ENCODE measurements around the gene DNAH2.

DNAH2 gene

GRCh38 chr17:7716901-7717755 is at the start of gene DNAH2:
TSS of gene DNAH2 (plus strand) at chr17:7717744. CDS start at chr17:7719735, 1,991 bp downstream.
- DNase-seq, result peak; percentile 34

GRCh38 chr17:7668482-7668881 is 49.1 kb upstream of the DNAH2 start:
- DNase-seq, result no peak

- peak; percentile 32 for DNase-seq
These were observed 44.3 kb upstream of the DNAH2 start for GRCh38 chr17:7673239-7673638.

GRCh38 chr17:7674934-7675333 is 42.6 kb upstream of the DNAH2 start:
- no peak for DNase-seq

DNA sequence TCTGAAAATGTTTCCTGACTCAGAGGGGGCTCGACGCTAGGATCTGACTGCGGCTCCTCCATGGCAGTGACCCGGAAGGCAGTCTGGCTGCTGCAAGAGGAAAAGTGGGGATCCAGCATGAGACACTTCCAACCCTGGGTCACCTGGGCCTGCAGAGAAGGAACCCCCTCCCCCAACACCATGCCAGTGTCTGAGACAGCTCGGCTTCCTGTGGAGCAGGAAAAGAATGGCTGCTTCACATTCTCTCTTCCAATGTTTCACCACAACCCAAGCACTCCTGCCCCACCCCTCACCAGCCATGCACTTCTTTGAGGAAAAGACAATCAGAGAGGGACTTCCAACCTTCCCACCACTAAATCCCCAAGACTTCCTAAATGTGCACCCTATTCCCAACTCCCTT is 41.0 kb upstream of the DNAH2 start:
- DNase-seq, result no peak

GRCh38 chr17:7677388-7678067 is 40.0 kb upstream of the DNAH2 start:
- no peak for DNase-seq

DNA sequence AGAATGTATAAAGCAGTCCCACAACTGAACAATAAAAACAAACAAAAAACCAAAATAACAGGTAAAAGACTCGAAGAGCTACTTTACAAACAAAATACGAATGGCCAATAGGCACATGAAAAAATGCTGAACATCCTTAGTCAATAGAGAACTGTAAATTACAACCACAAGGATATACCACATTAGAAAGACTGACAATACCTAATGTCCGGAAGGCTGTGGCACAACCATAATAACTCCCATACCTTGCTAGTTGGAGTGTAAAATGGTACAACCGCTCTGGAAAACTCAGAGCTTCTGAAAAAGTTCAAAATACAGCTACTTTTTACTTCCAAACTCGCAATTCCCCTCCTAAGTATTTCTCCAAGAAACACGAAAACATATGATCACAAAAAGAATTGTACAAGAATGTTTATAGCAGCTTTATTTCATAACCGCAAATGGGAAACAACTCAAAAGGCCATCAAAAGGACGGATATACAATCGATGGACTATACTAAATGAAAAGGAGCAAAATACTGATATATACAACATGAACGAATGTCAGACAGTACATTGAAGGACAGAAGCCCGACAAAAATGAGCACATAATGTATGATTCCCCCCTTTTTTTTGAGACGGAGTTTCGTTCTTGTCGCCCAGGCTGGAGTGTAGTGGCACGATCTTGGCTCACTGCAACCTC is 32.6 kb upstream of the DNAH2 start:
- DNase-seq, result no peak

DNA sequence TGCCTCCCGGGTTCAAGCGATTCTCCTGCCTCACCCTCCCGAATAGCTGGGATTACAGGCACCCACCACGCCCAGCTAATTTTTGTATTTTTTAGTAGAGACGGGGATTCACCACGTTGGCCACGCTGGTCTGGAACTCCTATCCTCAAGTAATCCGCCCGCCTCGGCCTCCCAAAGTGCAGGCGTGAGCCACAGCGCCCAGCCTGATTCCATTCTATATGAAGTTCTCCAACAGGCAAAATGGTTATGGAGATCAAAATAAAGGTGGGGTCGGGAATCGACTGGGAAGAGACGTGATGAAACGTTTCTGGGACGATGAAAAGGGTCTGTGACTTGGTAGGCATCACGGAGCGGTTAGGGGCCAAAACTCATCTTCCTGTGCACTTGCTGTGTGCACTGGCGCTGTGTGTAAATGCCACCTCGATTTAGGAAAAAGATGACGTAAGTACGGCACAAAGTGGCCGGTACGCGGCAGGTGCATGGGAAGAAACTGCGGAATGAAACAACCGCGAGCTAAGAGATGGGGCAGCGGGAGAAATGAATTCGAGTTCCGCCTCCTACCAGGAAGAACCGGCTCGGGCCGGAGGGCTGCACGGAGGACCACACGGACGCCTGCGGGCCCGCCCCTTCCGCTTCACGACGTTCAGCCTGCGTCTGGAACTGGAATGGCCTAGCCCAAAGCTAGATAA is 31.9 kb upstream of the DNAH2 start:
- DNase-seq, result peak; percentile 93

- peak; percentile 81 for DNase-seq
These were observed 31.1 kb upstream of the DNAH2 start for GRCh38 chr17:7686222-7687071.

GRCh38 chr17:7687072-7687907 is 30.3 kb upstream of the DNAH2 start, which contains the start of gene TP53:
TSS of gene TP53 (minus strand) at chr17:7687490. CDS start at chr17:7676594, 10,896 bp downstream.
- peak; percentile 86 for DNase-seq

DNA sequence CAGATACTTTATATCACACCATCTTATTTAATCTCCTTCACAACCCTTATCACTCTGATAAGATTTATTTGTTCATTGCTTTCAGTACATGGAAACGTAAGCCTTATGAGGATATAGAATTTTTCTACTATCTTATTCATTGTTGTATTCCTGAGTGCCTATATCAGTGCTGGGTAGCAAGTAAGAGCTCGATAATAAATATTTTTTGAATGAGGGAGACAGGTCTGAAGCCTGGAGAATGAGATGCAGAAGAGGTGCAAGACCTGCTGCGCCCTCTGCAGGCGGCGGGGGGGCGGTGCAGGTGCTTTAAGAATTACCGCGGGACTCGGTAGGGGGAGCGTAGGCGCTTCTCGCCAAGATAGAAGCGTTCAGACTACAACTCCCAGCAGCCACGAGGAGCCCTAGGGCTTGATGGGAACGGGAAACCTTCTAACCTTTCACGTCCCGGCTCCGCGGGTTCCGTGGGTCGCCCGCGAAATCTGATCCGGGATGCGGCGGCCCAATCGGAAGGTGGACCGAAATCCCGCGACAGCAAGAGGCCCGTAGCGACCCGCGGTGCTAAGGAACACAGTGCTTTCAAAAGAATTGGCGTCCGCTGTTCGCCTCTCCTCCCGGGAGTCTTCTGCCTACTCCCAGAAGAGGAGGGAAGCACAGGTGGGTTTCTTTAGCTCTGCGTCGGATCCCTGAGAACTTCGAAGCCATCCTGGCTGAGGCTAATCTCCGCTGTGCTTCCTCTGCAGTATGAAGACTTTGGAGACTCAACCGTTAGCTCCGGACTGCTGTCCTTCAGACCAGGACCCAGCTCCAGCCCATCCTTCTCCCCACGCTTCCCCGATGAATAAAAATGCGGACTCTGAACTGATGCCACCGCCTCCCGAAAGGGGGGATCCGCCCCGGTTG is 29.4 kb upstream of the DNAH2 start, which contains the start of gene WRAP53:
Gene WRAP53 (plus strand): TSS at position 570 of the 900 bp plus-strand sequence. CDS start 172 bp downstream, at position 742.
- peak; percentile 96 for DNase-seq

GRCh38 chr17:7688808-7689316 is 28.7 kb upstream of the DNAH2 start:
- DNase-seq, result no peak

DNA sequence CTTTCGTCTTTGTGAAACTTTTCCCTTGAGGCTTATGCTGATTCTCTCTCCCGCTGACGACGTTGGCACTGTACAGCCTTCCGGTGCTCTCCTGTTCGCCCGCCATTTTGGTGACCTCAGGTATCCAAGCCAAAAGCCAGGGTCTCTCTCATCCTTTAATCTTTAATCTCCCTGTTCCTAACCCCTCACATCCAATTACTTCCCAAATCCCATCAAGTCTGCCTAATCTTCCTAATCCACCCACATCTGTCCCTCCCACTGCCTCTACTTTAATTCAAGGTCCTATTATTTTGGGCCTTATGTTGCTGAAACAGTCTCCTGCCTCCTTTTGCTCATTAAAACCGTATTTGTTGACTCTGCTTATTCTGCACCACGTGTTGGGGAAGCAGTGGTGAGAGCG is 22.0 kb upstream of the DNAH2 start:
- DNase-seq, result no peak

DNA sequence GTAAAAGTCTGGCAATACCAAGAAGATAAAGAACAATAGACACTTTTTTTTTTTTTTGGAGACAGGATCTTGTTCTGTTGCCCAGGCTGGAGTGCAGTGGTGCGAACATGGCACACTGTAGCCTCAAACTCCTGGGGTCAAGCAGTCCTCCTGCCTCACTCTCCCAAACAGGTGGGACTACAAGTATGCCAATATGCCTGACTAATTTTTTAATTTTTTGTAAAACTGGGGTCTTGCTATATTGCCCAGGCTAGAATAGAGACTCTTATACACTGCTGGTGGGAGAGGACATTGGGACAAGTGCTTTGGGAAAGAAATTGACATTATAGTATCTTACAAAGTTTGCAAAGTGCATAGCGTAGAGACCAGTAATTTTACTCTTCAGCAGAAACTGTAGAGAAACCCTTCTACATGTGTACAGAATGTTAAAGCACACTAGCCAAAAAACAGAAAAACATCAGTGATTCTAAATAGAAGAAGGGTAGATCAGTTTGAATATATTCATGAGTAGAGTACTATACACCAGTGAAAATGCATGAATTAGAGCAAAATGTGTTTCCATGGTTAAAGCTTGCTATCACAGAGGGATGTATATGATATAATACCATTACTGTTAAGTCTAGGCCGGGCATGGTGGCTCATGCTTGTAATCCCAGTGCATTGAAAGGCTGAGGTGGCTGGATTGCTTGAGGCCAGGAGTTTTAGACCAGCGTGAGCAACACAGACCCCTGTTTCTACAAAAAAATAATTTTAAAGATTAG is 19.5 kb upstream of the DNAH2 start:
- DNase-seq, result no peak

DNA sequence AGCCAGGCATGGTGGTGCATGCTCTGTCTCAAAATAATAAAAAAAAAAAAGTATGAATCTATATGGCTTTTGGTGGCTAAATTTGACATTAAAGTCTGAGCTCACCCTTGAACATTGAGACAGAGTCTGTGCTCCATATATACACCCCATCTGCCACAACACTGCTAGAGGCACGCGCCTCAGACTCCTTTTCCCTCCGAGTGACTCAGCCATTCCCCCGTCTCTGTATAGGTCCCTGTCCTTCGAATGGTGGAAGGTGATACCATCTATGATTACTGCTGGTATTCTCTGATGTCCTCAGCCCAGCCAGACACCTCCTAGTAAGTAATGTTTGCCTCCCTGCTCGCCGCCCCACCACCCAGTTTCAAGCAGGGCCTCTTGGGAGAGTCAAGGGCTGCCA is 17.0 kb upstream of the DNAH2 start:
- DNase-seq, result no peak

DNA sequence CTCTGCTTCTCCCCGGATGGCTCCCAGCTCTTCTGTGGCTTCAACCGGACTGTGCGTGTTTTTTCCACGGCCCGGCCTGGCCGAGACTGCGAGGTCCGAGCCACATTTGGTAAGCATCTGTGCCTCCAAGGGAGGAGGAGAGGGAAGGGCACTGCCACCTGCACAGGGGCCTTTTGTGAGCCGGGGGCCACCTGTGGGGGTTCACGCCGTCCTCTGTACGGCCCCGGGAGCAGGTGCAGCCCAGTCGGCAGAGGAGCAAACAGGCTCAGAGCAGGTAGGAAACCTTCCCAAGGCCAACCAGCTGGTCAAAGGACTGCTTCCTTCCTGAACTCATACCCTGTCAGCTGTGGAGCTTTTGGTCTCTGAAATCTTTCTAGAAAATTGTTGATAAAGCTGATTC is 15.9 kb upstream of the DNAH2 start:
- DNase-seq, result no peak

DNA sequence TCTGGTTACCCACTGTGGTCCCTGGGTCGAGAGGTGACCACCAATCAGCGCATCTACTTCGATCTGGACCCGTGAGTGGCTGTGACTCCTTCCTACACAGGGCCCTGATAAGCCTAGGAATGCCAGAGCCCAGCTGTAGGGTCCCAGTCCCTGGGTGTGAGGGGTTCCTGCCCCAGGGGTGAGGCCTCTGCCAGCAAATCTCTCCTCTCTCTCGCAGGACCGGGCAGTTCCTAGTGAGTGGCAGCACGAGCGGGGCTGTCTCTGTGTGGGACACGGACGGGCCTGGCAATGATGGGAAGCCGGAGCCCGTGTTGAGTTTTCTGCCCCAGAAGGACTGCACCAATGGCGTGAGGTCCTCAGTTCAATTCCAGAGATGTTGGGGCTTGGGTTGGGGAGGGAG is 14.8 kb upstream of the DNAH2 start:
- DNase-seq, result no peak

DNA sequence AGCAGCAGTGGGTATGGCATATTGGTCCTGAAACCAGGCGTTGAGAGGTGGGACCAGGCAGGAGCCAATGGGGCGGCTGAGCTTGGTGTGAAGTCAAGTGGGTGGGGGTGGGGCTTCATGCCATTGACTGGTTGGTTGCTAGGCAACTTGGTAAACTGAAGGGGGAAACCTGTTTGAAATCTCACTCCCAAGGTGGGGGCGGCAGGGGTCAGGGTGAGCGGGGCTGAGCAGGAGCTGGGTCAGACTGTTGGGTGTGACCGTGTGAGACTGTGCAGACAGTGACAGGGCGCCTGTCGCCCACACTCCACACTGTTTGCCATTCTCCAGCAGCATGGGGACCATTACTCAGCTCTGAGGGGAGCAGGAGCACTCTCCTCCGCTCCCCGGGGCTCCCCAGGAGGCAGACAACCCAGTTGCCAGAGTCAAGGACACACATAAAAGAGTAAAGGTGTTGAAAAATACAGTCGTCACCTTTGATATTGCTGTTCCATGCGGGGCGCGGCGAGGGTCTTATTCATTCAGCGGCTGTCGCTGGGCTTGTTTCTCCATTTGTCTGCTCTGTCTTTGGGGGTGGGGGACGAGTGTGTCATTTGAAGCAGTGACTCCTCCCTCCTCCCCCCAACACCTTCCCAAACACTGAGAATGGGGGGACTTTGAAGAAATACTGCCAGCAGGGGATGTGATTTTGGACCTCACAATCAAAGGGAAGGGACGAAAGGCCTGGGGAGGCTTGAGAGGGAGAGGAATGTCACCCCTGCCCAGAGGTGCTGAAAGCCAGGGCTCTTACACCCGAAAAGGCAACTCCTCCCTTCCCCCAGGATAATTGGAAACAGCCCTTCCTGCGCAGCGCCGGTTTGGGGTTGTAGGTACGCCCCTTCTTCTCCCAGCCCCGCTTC is 13.7 kb upstream of the DNAH2 start:
- no peak for DNase-seq

All from CD4-positive, alpha-beta T cell treated with Interleukin-17A for 4 hours (primary cell).